ENCODE measurements around the gene ANLN.

- TF ChIP-seq CTCF (conservative IDR thresholded peaks at IDR 0.05 in 1 of 2, IDR thresholded peaks at IDR 0.05 in 1 of 2; ENCODE audit: extremely low read depth in 1 of 2, insufficient read depth in 1 of 2, low read depth in 1 of 2, low read length in 2 of 2) (no peak), EZH2 (IDR thresholded peaks at IDR 0.05; ENCODE audit: borderline replicate concordance, low read length) (no peak)
These were observed 85.3 kb downstream of the ANLN start for GRCh38 chr7:36475011-36475342.
